Panc1 (cell line): ENCODE results near the gene MARCHF2. TPM values are rescaled to one million over a fixed set of nuclear protein-coding genes. Genes with fewer than 3 reads are reported as not detected.

Source experiments
- ATAC-seq: fragments of 200-7000 bp; cut with Tn5 transposase; 2 replicates; pipeline ENCODE4 v1.9.1; 2020; ENCODE audit warnings: mild to moderate bottlenecking, moderate library complexity
- BruUV-seq: library from RNA; stranded (reverse); fragments of 400-500 nt; replicated peaks from 2 replicates; lab custom pipeline; 2021; lab: Mats Ljungman, UMichigan
- CTCF ChIA-PET: fragments of 300-600 bp; sonication (Branson Sonifier 250); formaldehyde crosslinking; loops from one replicate; lab custom pipeline; 2022; ENCODE audit warnings: antibody characterized with exemption; lab: Charles Lee
- POLR2A ChIA-PET: fragments of 300-600 bp; sonication (Branson Sonifier 250); formaldehyde crosslinking; loops from one replicate; lab custom pipeline; 2022; ENCODE audit warnings: antibody characterized with exemption; lab: Charles Lee
- DNase-seq: peaks from one replicate; pipeline ENCODE4 v3.0.0-alpha.2; 2010; ENCODE audit warnings: low read depth, low spot score
- H3K27ac ChIP-seq: 2 replicates; pipeline ENCODE4 v1.5.1; 2011; ENCODE audit warnings: mild to moderate bottlenecking, low read length, inconsistent platforms
- H3K27me3 ChIP-seq: fragments of 200-500 bp; sonication (Bioruptor generic); 2 replicates; pipeline ENCODE4 v1.6.0; 2014; ENCODE audit warnings: low read length, inconsistent platforms; ENCODE audit not compliant: control insufficient read depth, insufficient read depth
- H3K36me3 ChIP-seq: fragments of 200-500 bp; sonication (Bioruptor generic); 2 replicates; pipeline ENCODE4 v1.5.1; 2014; ENCODE audit warnings: inconsistent platforms, mild to moderate bottlenecking, low read length, moderate library complexity; ENCODE audit not compliant: control insufficient read depth, insufficient read depth
- H3K4me1 ChIP-seq: 2 replicates; pipeline ENCODE4 v1.5.1; 2011; ENCODE audit warnings: inconsistent platforms, mild to moderate bottlenecking, low read length, moderate library complexity; ENCODE audit not compliant: control insufficient read depth, insufficient read depth
- H3K4me3 ChIP-seq, 2 experiments: 2 replicates each; pipeline ENCODE4 v1.5.1; 2011 to 2012; ENCODE audit warnings: low read depth in 2 of 2, low read length in 2 of 2, mild to moderate bottlenecking in 2 of 2, inconsistent platforms in 1 of 2, moderate library complexity in 1 of 2
- H3K9me3 ChIP-seq: fragments of 200-500 bp; sonication (Bioruptor generic); 2 replicates; pipeline ENCODE4 v1.5.1; 2014; ENCODE audit warnings: low read depth, mild to moderate bottlenecking, inconsistent platforms, low read length, moderate library complexity; ENCODE audit not compliant: control insufficient read depth, insufficient read depth
- POLR2AphosphoS5 ChIP-seq: IDR thresholded peaks from 2 replicates; pipeline ENCODE4 v1.6.1; 2012; ENCODE audit warnings: mild to moderate bottlenecking, low read depth, low read length, moderate library complexity
- SIN3A ChIP-seq: IDR thresholded peaks from 2 replicates; pipeline ENCODE4 v1.6.1; 2012; ENCODE audit warnings: low read depth, mild to moderate bottlenecking, low read length, moderate library complexity, borderline replicate concordance; ENCODE audit not compliant: insufficient read depth
- TCF7L2 ChIP-seq: IDR thresholded peaks from 2 replicates; pipeline ENCODE4 v1.6.1; 2011; ENCODE audit warnings: mild to moderate bottlenecking, low read depth, low read length, inconsistent platforms
- in situ Hi-C: cut with HindIII; loops from 2 replicates; pipeline ENCODE4 v1.10.0; 2016; ENCODE audit warnings: low sequenced_read_pairs, low pct_unique_long_range_greater_than_20kb
- intact Hi-C: fragments of 100-400 bp; cut with micrococcal nuclease; formaldehyde crosslinking; loops from one replicate; pipeline ENCODE4 v1.10.0; 2022; ENCODE audit not compliant: unreplicated experiment
- total RNA-seq: library from RNA; stranded (reverse); gene quantifications from one replicate; pipeline ENCODE4 v1.2.1, GENCODE V29; 2021; ENCODE audit not compliant: unreplicated experiment
- TF ChIP-seq, protein P1 (sequence below), 2 experiments: IDR thresholded peaks; 2 replicates each; pipeline ENCODE4 v1.6.1; 2011 to 2012; ENCODE audit warnings: low read depth in 2 of 2, control low read depth in 1 of 2, low read length in 1 of 2, mild to moderate bottlenecking in 1 of 2, moderate library complexity in 1 of 2; ENCODE audit not compliant: insufficient read depth in 1 of 2
- TF ChIP-seq, protein P2 (sequence below): fragments of 450-650 bp; IDR thresholded peaks from 2 replicates; pipeline ENCODE4 v1.5.1; 2017; ENCODE audit warnings: mild to moderate bottlenecking

MARCHF2 gene
- total RNA-seq, 1 experiment from 2014 or later, result 32.6 TPM

DNA sequence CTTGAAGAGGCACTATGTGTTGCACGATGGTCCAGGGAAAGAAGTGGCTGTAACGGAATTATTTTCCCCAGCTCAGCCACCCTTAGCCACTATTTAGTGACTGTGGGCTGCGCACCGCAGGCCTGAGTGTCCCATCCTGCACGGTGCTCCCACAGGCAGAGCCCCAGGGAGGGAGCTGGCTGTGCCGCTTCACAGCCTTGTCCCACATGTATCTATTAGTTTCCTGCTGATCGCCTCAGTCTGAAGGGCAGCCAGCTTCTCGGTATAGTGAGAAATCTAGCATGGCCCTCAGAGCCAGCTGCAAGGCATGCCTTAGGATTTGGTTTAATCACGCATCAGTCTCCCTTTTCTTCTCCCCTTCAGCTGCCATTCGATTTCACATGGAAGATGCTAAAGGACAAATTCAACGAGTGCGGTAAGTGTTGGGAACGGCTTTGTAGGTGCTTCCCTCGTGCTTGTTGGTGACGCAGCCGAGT, 73.6 kb downstream of the MARCHF2 start:
- H3K27ac ChIP-seq, result no peak overlapping the region
- no peak for DNase-seq
- no peaks in the 10 kb centered on the region for H3K4me1 ChIP-seq
- peaks cover 8% of the 10 kb centered on the region for H3K36me3 ChIP-seq
- ChIA-PET POLR2A (no interaction called here), CTCF (no interaction called here)
- H3K27me3 ChIP-seq, result no peaks in the 10 kb centered on the region
- in situ Hi-C loops (no loop called here), intact Hi-C loops (no loop called here)
- no peak overlapping the region for H3K4me3 ChIP-seq
- no TSS peak for BruUV-seq
- no peak for ATAC-seq
- TF ChIP-seq, protein P1, sequence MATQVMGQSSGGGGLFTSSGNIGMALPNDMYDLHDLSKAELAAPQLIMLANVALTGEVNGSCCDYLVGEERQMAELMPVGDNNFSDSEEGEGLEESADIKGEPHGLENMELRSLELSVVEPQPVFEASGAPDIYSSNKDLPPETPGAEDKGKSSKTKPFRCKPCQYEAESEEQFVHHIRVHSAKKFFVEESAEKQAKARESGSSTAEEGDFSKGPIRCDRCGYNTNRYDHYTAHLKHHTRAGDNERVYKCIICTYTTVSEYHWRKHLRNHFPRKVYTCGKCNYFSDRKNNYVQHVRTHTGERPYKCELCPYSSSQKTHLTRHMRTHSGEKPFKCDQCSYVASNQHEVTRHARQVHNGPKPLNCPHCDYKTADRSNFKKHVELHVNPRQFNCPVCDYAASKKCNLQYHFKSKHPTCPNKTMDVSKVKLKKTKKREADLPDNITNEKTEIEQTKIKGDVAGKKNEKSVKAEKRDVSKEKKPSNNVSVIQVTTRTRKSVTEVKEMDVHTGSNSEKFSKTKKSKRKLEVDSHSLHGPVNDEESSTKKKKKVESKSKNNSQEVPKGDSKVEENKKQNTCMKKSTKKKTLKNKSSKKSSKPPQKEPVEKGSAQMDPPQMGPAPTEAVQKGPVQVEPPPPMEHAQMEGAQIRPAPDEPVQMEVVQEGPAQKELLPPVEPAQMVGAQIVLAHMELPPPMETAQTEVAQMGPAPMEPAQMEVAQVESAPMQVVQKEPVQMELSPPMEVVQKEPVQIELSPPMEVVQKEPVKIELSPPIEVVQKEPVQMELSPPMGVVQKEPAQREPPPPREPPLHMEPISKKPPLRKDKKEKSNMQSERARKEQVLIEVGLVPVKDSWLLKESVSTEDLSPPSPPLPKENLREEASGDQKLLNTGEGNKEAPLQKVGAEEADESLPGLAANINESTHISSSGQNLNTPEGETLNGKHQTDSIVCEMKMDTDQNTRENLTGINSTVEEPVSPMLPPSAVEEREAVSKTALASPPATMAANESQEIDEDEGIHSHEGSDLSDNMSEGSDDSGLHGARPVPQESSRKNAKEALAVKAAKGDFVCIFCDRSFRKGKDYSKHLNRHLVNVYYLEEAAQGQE (IDR thresholded peaks at IDR 0.05; ENCODE audit: insufficient read depth in 1 of 2, low read depth in 2 of 2, low read length in 1 of 2), result no peak
- TF ChIP-seq SIN3A, result no peak
- TF ChIP-seq, protein P2, sequence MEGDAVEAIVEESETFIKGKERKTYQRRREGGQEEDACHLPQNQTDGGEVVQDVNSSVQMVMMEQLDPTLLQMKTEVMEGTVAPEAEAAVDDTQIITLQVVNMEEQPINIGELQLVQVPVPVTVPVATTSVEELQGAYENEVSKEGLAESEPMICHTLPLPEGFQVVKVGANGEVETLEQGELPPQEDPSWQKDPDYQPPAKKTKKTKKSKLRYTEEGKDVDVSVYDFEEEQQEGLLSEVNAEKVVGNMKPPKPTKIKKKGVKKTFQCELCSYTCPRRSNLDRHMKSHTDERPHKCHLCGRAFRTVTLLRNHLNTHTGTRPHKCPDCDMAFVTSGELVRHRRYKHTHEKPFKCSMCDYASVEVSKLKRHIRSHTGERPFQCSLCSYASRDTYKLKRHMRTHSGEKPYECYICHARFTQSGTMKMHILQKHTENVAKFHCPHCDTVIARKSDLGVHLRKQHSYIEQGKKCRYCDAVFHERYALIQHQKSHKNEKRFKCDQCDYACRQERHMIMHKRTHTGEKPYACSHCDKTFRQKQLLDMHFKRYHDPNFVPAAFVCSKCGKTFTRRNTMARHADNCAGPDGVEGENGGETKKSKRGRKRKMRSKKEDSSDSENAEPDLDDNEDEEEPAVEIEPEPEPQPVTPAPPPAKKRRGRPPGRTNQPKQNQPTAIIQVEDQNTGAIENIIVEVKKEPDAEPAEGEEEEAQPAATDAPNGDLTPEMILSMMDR, result no peak
- no peak for TF ChIP-seq POLR2AphosphoS5
- H3K9me3 ChIP-seq, result no peaks in the 10 kb centered on the region

DNA sequence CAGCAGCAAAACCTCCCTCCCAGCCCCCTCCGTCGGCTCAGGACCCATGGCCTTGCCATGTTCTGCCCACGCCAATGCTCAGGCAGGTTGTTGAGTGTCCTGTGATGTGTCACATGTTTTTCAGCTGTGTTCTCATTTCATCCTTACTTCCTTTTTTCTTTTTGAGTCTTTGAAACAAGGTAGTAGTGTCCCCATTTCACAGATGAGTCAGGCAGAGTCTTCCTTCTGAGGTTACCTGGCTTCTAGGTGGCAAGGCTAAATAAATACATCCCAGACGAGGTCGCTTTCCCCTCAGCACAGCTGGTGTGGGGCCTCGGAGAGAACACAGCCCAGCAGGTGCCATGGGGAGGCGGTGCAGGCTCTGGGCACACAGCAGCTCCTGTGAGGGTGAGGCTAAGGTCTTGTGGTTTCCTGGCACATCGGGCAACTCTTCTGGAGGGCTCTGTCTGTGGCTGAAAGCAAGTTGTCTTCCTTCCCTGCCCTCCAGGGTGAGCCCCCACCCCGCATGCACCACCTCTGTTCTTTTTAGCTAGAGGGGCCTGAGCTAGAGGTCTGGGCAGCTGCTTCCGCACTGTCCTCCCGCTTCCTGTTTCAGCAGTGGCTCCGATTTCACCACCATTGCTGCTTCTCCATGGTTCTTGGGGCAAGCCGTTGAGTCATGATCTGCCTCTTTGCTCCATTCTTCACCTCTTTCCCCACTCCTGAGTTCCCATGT, 74.2 kb downstream of the MARCHF2 start:
- Histone ChIP-seq H3K4me3 (no peak overlapping the region), H3K9me3 (no peaks in the 10 kb centered on the region), H3K27ac (no peak overlapping the region), H3K27me3 (no peaks in the 10 kb centered on the region), H3K36me3 (peaks cover 8% of the 10 kb centered on the region), H3K4me1 (no peaks in the 10 kb centered on the region)
- no peak for ATAC-seq
- CTCF ChIA-PET, result no interaction called here
- BruUV-seq, result no TSS peak
- POLR2A ChIA-PET, result no interaction called here
- in situ Hi-C loops (no loop called here), intact Hi-C loops (no loop called here)
- no peak for DNase-seq
- TF ChIP-seq, protein P2, result no peak
- no peak for TF ChIP-seq POLR2AphosphoS5
- TF ChIP-seq, protein P1 (IDR thresholded peaks at IDR 0.05; ENCODE audit: insufficient read depth in 1 of 2, low read depth in 2 of 2, low read length in 1 of 2), result no peak
- TF ChIP-seq TCF7L2, result no peak
- TF ChIP-seq SIN3A, result no peak
